NK-92 (cell line): ENCODE data around the gene SNX12.
"Not testable (repeated sequence)": the region's sequence is repeated elsewhere in the genome, so short reads cannot be mapped to it uniquely, and the experiment has no call there.

ENCODE experiments used
- DNase-seq: peaks from one replicate; lab custom pipeline; 2025; ENCODE audit not compliant: unreplicated experiment; lab: John Stamatoyannopoulos, UW

The SNX12 gene

GRCh38 chrX:71095033-71095432 is 26.9 kb upstream of the SNX12 start:
- DNase-seq: no peak

GRCh38 chrX:71091263-71091662 is 23.1 kb upstream of the SNX12 start:
- DNase-seq: no peak

DNA sequence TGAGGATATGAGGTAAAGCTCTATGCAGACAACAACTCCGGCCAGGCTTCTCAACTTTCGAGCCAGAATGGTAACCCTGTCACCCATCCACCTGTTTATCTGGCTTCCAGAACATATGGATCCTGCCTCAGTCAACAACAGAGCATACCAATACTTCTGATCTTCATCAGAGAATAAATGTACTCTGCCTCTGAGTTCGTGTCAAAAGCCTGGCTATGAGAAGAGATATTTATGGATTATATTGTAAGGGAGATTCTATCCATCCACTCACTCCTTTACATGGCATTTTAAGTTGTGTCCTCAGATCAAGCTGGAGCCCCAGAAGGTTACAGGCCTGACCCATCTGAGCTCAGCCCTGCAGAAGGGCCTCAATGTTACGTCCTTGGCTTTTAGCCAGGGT is 17.8 kb upstream of the SNX12 start:
- no peak for DNase-seq

GRCh38 chrX:71082822-71083221 is 14.7 kb upstream of the SNX12 start:
- DNase-seq: no peak

- DNase-seq: no peak
These were observed 14.1 kb upstream of the SNX12 start for GRCh38 chrX:71082124-71082647.

DNA sequence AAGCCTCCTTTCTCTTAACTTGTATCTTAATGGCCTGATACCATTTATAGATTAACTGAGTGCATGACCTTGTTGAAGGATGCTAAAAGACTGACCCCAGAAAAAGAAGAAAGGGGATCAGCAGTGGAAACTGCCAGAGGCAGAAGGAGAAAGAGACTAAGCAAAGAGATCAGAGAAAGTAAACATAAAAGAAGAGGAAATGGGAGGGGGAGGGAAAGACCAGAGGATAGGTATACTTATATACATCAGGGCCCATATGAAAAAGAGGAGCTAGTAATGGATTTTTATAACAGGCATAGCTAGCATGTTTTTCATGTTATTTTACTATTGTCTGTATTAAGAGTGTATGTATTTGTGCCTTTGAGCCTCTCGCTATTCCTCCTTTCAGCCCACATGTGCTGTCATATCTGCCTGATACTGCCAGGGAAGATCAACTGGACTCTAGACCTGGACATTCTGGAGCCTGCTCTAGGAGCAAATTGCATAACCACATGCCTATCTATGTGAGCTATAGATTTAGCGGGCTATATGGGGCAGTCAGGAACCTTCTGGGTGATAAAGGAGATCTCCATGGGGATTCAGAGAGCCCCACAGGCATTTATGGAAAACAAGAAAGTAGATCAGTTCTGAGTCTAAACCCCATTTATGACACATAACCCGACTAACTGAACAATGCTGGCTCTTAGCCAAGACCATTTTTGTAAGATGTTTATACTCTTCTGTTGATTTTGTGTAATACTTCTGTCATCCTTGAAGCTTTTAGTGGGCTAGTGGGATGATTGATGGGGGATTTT is 13.4 kb upstream of the SNX12 start:
- DNase-seq: no peak

GRCh38 chrX:71070531-71070930 is 2.4 kb upstream of the SNX12 start:
- no peak for DNase-seq

- no peak for DNase-seq
These were observed 456 bp downstream of the SNX12 start for GRCh38 chrX:71067712-71068043.

GRCh38 chrX:71067089-71067488 is 1.0 kb downstream of the SNX12 start:
- DNase-seq: no peak

DNA sequence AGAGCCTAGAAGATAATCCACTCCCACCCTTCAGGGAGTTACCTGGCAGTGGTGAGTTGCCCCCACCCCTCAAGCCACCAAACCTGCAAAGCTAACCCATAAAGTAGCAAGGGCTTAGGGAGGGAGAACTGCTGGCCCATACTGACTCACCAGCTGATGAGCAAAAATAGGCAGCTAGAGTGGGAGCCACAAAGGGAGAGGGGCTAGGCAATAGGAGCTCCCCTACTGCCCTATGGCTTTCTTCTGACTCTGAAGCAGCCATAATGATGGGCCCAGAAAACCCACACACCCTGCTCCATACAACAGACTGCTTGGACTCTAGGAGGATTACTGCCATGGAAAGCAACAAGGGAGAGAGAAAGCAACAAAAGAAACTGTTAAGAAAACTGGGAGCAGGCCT is 8.0 kb downstream of the SNX12 start:
- no peak for DNase-seq

DNA sequence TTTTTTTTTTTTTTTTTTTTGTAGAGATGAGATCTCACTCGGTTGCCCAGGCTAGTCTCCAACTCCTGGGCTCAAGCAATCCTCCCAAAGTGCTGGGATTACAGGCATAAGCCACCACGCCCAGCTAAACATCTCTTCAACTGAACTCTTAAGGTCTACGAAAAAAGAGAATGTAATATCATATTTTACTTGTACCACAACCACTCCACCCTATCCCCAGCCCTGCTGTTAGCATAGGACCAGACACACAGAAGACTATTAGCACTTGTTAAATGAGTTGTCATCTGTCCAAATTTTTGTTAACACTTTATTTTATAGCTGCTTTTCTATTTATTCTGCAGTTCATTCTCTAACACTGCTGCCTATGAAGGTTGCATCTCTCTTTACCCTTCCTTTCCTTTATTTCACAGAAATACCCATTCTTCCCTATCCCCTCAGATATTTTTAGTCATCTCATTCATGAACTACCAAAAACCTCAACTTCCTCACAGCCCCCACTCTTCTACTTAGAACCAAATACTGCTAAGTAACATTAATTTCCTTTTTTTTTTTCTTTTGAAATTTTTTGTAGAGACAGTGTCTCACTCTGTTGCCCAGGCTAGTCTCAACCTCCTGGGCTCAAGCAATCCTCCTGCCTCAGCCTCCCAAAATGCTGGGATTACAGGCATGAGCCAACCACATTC is 10.1 kb downstream of the SNX12 start:
- DNase-seq: no peak

GRCh38 chrX:71056867-71057266 is 11.3 kb downstream of the SNX12 start:
- DNase-seq: no peak

GRCh38 chrX:71053217-71053621 is 14.9 kb downstream of the SNX12 start:
- no peak for DNase-seq

GRCh38 chrX:71052721-71053120 is 15.4 kb downstream of the SNX12 start:
- no peak for DNase-seq

- DNase-seq: not testable (repeated sequence)
These were observed 20.2 kb downstream of the SNX12 start for GRCh38 chrX:71047891-71048290.

DNA sequence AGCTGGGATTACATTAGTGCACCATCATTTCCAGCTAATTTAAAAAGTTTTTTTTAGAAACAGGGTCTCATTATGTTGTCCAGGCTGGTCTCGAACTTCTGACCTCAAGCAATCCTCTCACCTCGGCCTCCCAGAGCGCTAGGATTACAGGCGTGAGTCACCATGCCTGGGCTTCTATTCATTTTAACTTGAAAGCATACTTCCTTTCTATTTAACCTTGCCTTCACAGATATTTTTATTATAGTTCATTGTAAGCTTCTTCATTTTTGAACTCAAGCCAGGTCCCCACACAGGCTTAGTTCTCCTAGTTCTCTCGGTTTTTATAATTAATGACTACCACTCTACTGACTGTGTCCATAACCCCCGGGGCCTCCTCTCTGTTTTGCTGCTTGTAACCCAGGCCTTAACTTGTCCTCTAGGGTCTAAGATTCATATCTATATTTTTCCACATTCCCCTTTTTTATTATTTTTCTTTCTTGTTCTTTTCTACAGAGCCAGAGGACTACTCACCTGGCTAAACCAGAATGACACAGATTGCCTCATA is 50.7 kb downstream of the SNX12 start:
- no peak for DNase-seq
